OCI-M1 (cell line): Measurements from ENCODE around the gene ANKS1A.

Experiments used
- DNase-seq: peaks from one replicate; lab custom pipeline; 2025; lab: John Stamatoyannopoulos, UW

The ANKS1A gene

GRCh38 chr6:35042031-35042815 is 153.2 kb downstream of the ANKS1A start:
- DNase-seq: no peak

- DNase-seq: no peak
Observed at GRCh38 chr6:35043381-35044130, 154.5 kb downstream of the ANKS1A start.

- no peak for DNase-seq
Observed at GRCh38 chr6:35044145-35044745, 155.2 kb downstream of the ANKS1A start.

- DNase-seq: peak; percentile 44
Observed at GRCh38 chr6:35044761-35045421, 155.8 kb downstream of the ANKS1A start.

- no peak for DNase-seq
Observed at GRCh38 chr6:35046103-35046502, 157.0 kb downstream of the ANKS1A start.

GRCh38 chr6:35046862-35047261 is 157.8 kb downstream of the ANKS1A start:
- peak; percentile 32 for DNase-seq

- peak; percentile 65 for DNase-seq
Observed at GRCh38 chr6:35047265-35048011, 158.4 kb downstream of the ANKS1A start.

GRCh38 chr6:35048031-35048613 is 159.1 kb downstream of the ANKS1A start:
- DNase-seq: no peak

GRCh38 chr6:35048631-35049083 is 159.6 kb downstream of the ANKS1A start:
- no peak for DNase-seq

GRCh38 chr6:35049156-35049735 is 160.2 kb downstream of the ANKS1A start:
- DNase-seq: no peak

- DNase-seq: peak; percentile 46
Observed at GRCh38 chr6:35049900-35050756, 161.1 kb downstream of the ANKS1A start.

- DNase-seq: no peak
Observed at GRCh38 chr6:35050757-35051330, 161.8 kb downstream of the ANKS1A start.

- no peak for DNase-seq
Observed at GRCh38 chr6:35051396-35051795, 162.3 kb downstream of the ANKS1A start.

GRCh38 chr6:35051997-35052583 is 163.0 kb downstream of the ANKS1A start:
- DNase-seq: no peak

- no peak for DNase-seq
Observed at GRCh38 chr6:35052694-35053565, 163.9 kb downstream of the ANKS1A start.

- no peak for DNase-seq
Observed at GRCh38 chr6:35053701-35054100, 164.6 kb downstream of the ANKS1A start.

- no peak for DNase-seq
Observed at GRCh38 chr6:35054106-35054742, 165.2 kb downstream of the ANKS1A start.

- DNase-seq: no peak
Observed at GRCh38 chr6:35054743-35055130, 165.7 kb downstream of the ANKS1A start.
